HEK293T (cell line): ENCODE data around the gene NCCRP1.

Source experiments
- CTCF ChIA-PET: fragments of 350-600 bp; formaldehyde crosslinking; extraction: SDS; loops from one replicate; lab custom pipeline; 2021; ENCODE audit warnings: antibody characterized with exemption, inconsistent platforms; lab: Yijun Ruan, JAX
- POLR2A ChIA-PET: fragments of 350-600 bp; formaldehyde crosslinking; extraction: SDS; loops from one replicate; lab custom pipeline; 2020; ENCODE audit warnings: antibody characterized with exemption, inconsistent platforms; lab: Yijun Ruan, JAX
- DNase-seq: peaks from one replicate; pipeline ENCODE4 v3.0.0; 2012; ENCODE audit warnings: mixed read lengths; ENCODE audit errors: extremely low spot score
- ARNT ChIP-seq: fragments of 450-650 bp; IDR thresholded peaks from 2 replicates; pipeline ENCODE4 v1.6.1; 2017; ENCODE audit warnings: mild to moderate bottlenecking
- BHLHE40 ChIP-seq: fragments of 450-650 bp; IDR thresholded peaks from 2 replicates; pipeline ENCODE4 v1.6.1; 2016; ENCODE audit warnings: mild to moderate bottlenecking, moderate library complexity, borderline replicate concordance
- CTBP1 ChIP-seq: fragments of 450-650 bp; IDR thresholded peaks from 2 replicates; pipeline ENCODE4 v1.6.1; 2016; ENCODE audit warnings: borderline replicate concordance
- ELF4 ChIP-seq: fragments of 450-650 bp; IDR thresholded peaks from 2 replicates; pipeline ENCODE4 v1.6.1; 2017; ENCODE audit warnings: antibody characterized with exemption
- FOXA1 ChIP-seq: fragments of 450-650 bp; IDR thresholded peaks from 2 replicates; pipeline ENCODE4 v1.6.1; 2016; ENCODE audit warnings: mild to moderate bottlenecking
- FOXK2 ChIP-seq: fragments of 450-650 bp; IDR thresholded peaks from 2 replicates; pipeline ENCODE4 v1.6.1; 2016; ENCODE audit warnings: mild to moderate bottlenecking
- FOXM1 ChIP-seq: fragments of 450-650 bp; IDR thresholded peaks from 2 replicates; pipeline ENCODE4 v1.6.1; 2017; ENCODE audit warnings: mild to moderate bottlenecking, borderline replicate concordance
- HDGF ChIP-seq: fragments of 450-650 bp; IDR thresholded peaks from 2 replicates; pipeline ENCODE4 v1.6.1; 2017; ENCODE audit warnings: antibody characterized with exemption, borderline replicate concordance
- L3MBTL2 ChIP-seq: fragments of 450-650 bp; conservative IDR thresholded peaks from 2 replicates; pipeline ENCODE4 v1.6.1; 2016; ENCODE audit warnings: mild to moderate bottlenecking
- LEF1 ChIP-seq: fragments of 450-650 bp; IDR thresholded peaks from 2 replicates; pipeline ENCODE4 v1.6.1; 2017; ENCODE audit warnings: mild to moderate bottlenecking, borderline replicate concordance
- NFRKB ChIP-seq: fragments of 450-650 bp; IDR thresholded peaks from 2 replicates; pipeline ENCODE4 v1.6.1; 2016; ENCODE audit warnings: mild to moderate bottlenecking, moderate library complexity
- PKNOX1 ChIP-seq: fragments of 450-650 bp; IDR thresholded peaks from 2 replicates; pipeline ENCODE4 v1.6.1; 2016
- SP1 ChIP-seq: fragments of 450-650 bp; IDR thresholded peaks from 2 replicates; pipeline ENCODE4 v1.6.1; 2017
- SUZ12 ChIP-seq: fragments of 450-650 bp; IDR thresholded peaks from 2 replicates; pipeline ENCODE4 v1.6.1; 2016; ENCODE audit warnings: mild to moderate bottlenecking
- TARDBP ChIP-seq: fragments of 450-650 bp; IDR thresholded peaks from 2 replicates; pipeline ENCODE4 v1.6.1; 2016
- ZNF384 ChIP-seq: fragments of 450-650 bp; IDR thresholded peaks from 2 replicates; pipeline ENCODE4 v1.6.1; 2016

Gene NCCRP1

GRCh38 chr19:39154100-39154628, 42.6 kb upstream of the NCCRP1 start:
- ChIA-PET POLR2A (no interaction called here), CTCF (no interaction called here)
- no peak for TF ChIP-seq ARNT
- TF ChIP-seq FOXM1 = no peak
- no peak for TF ChIP-seq SP1
- TF ChIP-seq L3MBTL2 = no peak
- no peak for TF ChIP-seq PKNOX1
- TF ChIP-seq NFRKB = no peak
- no peak for TF ChIP-seq BHLHE40
- TF ChIP-seq LEF1 = no peak
- TF ChIP-seq FOXA1 = no peak
- no peak for TF ChIP-seq TARDBP
- TF ChIP-seq FOXK2 = no peak
- TF ChIP-seq ZNF384 = no peak
- no peak for TF ChIP-seq CTBP1
- no peak for TF ChIP-seq HDGF
- no peak for TF ChIP-seq SUZ12
- DNase-seq = no peak

DNA sequence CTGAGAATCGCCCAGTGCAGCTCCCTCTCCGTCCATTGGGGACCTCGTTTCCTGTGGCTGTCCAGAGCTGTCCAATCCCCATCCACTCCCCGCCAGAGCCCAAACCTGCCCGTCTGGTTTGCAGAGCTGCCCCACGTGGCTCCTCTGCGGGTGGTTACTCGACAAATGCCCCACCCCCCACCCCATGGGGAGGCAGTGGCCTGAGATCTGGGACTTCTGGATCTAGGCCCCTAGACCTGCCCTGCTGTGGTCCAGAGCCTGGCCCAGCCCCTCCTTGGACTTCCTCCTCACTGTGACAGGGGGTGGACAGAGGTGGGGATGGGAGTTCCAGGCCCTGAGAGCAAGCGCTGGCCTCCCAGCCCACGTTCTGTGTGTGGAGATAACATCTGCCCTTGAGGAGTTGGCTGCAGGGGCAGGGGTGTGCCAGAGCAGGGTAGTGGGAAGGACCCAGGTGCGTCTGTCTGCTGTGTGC, 42.1 kb upstream of the NCCRP1 start:
- peak; percentile 24 for DNase-seq
- ChIA-PET POLR2A (no interaction called here), CTCF (no interaction called here)
- TF ChIP-seq CTBP1 (no peak), ELF4 (no peak), HDGF (no peak), L3MBTL2 (no peak), LEF1 (no peak), SP1 (no peak), ZNF384 (no peak), FOXM1 (no peak), ARNT (no peak), PKNOX1 (no peak), SUZ12 (no peak), FOXA1 (no peak), NFRKB (no peak), FOXK2 (no peak), TARDBP (no peak), BHLHE40 (no peak)

- no peak for DNase-seq
- TF ChIP-seq FOXK2 = no peak
- no peak for TF ChIP-seq ARNT
- ChIA-PET CTCF (interaction anchor here (1.0 kb wide), 1 partner anchor 10 kb away, joined by 3 read pairs; no protein-coding TSS in a partner anchor), POLR2A (no interaction called here)
These were observed 41.6 kb upstream of the NCCRP1 start for GRCh38 chr19:39155114-39155700.

GRCh38 chr19:39155741-39156140, 41.0 kb upstream of the NCCRP1 start:
- DNase-seq = no peak
- ChIA-PET CTCF (interaction anchor here (1.0 kb wide), 1 partner anchor 10 kb away, joined by 3 read pairs; no protein-coding TSS in a partner anchor), POLR2A (no interaction called here)
- TF ChIP-seq CTBP1 (no peak), TARDBP (no peak), SUZ12 (no peak), FOXK2 (no peak), BHLHE40 (no peak), FOXM1 (no peak)

GRCh38 chr19:39156326-39157230, 40.2 kb upstream of the NCCRP1 start:
- CTCF ChIA-PET = interaction anchor here (1.0 kb wide), 1 partner anchor 11 kb away, joined by 3 read pairs; no protein-coding TSS in a partner anchor
- POLR2A ChIA-PET = no interaction called here
- no peak for TF ChIP-seq SP1
- no peak for TF ChIP-seq ELF4
- TF ChIP-seq L3MBTL2 = no peak
- TF ChIP-seq NFRKB = no peak
- TF ChIP-seq SUZ12 = no peak
- no peak for TF ChIP-seq PKNOX1
- no peak for DNase-seq
